IMR-90 (cell line): ENCODE measurements around the gene JADE2. TPM values are rescaled to one million over a fixed set of nuclear protein-coding genes. Genes with fewer than 3 reads are reported as not detected.

Experiments
- microRNA-seq, 2 experiments: library from miRNA; stranded (forward) in 1 of 2; unstranded in 1 of 2; fragments of 10-50 nt in 1 of 2; fragments of <30 nt in 1 of 2; gene quantifications in 1 of 2; microRNA quantifications in 1 of 2; one replicate each; pipeline versions ENCODE3 to v1.1.0; 2013 to 2020; ENCODE audit not compliant: insufficient read depth in 1 of 2, insufficient read length in 1 of 2, unreplicated experiment in 1 of 2
- polyA plus RNA-seq, 3 experiments: library from polyadenylated mRNA; depleted of rRNA; stranded (reverse); fragments of >200 nt; gene quantifications; 2 replicates each; pipeline ENCODE4 v1.2.3, GENCODE V29; 2012; ENCODE audit warnings: low replicate concordance in 1 of 3
- small RNA-seq, 5 experiments: library from RNA; depleted of rRNA; stranded (forward); fragments of <200 nt; gene quantifications; one replicate each; pipeline ENCODE3, GENCODE V24; 2012
- total RNA-seq: library from RNA; depleted of rRNA; stranded (reverse); fragments of >200 nt; gene quantifications from 2 replicates; pipeline ENCODE4 v1.2.3, GENCODE V29; 2012; rRNA removed

Gene JADE2
- total and polyA plus RNA-seq, 2 of the 4 experiments (the other 2 are of a cell fraction), result 13.3 to 14.9 TPM

Small RNAs within 50 kb of the gene (microRNA-seq; reads per million reads assigned to microRNA genes)
- gene RN7SL541P (ENCODE audit: insufficient read depth, insufficient read length) (not detected), gene RNU6-456P (ENCODE audit: insufficient read depth, insufficient read length) (not detected)

Small RNAs within 50 kb of the gene (small RNA-seq; reads per million reads assigned to genes)
- gene RN7SL541P (0 reads per million in 5 experiments), gene RNU6-456P (0 to 0.08 (median 0) reads per million in 5 experiments)

Other genes with a start within 250 kb of the JADE2 start
- gene CDKL3, start 158.5 kb upstream of the JADE2 start, total RNA-seq, result 0.72 and 1.1 TPM in 2 replicates
- 0.99 and 1.3 TPM in 2 replicates for gene CDKL3, start 158.5 kb upstream of the JADE2 start, polyA plus RNA-seq (2012; rRNA removed)
- gene UBE2B, start 154.1 kb upstream of the JADE2 start, total RNA-seq, result 6.3 and 17.5 TPM in 2 replicates
- 39.9 and 46.0 TPM in 2 replicates for gene UBE2B, start 154.1 kb upstream of the JADE2 start, polyA plus RNA-seq (2012; rRNA removed)
- 18.1 and 27.5 TPM in 2 replicates for gene CDKN2AIPNL, start 113.8 kb upstream of the JADE2 start, total RNA-seq
- 11.1 and 14.0 TPM in 2 replicates for gene CDKN2AIPNL, start 113.8 kb upstream of the JADE2 start, polyA plus RNA-seq (2012; rRNA removed)
- gene SAR1B, start 107.2 kb downstream of the JADE2 start, total RNA-seq, result 66.0 and 164 TPM in 2 replicates
- 40.2 and 44.6 TPM in 2 replicates for gene SAR1B, start 107.2 kb downstream of the JADE2 start, polyA plus RNA-seq (2012; rRNA removed)
- gene SEC24A, start 123.1 kb downstream of the JADE2 start, total RNA-seq, result 28.1 and 31.7 TPM in 2 replicates
- gene SEC24A, start 123.1 kb downstream of the JADE2 start, polyA plus RNA-seq (2012; rRNA removed), result 23.9 and 25.4 TPM in 2 replicates
- 13.1 and 24.7 TPM in 2 replicates for gene CAMLG, start 212.9 kb downstream of the JADE2 start, total RNA-seq
- gene CAMLG, start 212.9 kb downstream of the JADE2 start, polyA plus RNA-seq (2012; rRNA removed), result 10.6 and 11.9 TPM in 2 replicates
- gene DDX46, start 233.1 kb downstream of the JADE2 start, total RNA-seq, result 26.0 and 31.9 TPM in 2 replicates
- gene DDX46, start 233.1 kb downstream of the JADE2 start, polyA plus RNA-seq (2012; rRNA removed), result 19.3 and 22.5 TPM in 2 replicates